ENCODE measurements around the gene SMIM11.
"Not testable (repeated sequence)": the region's sequence is repeated elsewhere in the genome, so short reads cannot be mapped to it uniquely, and the experiment has no call there.

DNA sequence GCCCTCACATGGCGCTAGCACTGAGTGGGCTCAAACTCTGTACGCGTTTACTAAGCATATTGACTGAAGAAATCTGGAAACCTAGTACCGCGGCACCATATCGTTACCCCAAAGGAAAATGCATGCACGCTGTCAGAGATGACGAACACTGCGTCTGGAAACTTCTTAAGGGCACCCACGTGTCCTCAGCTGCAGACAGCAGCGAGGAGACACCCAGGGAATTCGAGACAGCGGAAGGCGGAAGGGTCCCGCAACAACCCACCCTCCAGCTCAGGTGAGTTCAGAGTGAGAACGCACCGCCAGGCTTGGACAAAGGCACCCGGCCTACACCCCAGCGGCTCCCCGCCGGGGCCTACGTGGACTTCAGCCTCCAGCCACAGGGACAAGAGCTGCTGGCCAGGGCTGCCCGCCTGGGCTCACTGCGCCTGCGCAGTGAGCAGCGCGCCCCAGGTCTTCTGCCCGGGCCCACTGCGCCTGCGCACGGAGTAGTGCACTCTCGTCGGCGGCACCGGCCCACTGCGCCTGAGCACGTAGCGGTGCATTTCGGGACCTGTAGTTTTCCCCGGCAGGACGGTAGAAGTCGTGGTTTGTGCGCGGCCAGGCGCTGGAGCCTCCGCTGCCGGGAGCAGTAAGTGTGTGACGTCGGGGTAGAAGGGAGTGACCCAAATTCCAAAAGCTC is at the start of gene SMIM11:
- TF ChIP-seq, protein P1, sequence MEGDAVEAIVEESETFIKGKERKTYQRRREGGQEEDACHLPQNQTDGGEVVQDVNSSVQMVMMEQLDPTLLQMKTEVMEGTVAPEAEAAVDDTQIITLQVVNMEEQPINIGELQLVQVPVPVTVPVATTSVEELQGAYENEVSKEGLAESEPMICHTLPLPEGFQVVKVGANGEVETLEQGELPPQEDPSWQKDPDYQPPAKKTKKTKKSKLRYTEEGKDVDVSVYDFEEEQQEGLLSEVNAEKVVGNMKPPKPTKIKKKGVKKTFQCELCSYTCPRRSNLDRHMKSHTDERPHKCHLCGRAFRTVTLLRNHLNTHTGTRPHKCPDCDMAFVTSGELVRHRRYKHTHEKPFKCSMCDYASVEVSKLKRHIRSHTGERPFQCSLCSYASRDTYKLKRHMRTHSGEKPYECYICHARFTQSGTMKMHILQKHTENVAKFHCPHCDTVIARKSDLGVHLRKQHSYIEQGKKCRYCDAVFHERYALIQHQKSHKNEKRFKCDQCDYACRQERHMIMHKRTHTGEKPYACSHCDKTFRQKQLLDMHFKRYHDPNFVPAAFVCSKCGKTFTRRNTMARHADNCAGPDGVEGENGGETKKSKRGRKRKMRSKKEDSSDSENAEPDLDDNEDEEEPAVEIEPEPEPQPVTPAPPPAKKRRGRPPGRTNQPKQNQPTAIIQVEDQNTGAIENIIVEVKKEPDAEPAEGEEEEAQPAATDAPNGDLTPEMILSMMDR (IDR thresholded peaks at IDR 0.05) = not testable (repeated sequence)
- TF ChIP-seq POLR2A (IDR thresholded peaks at IDR 0.05) = not testable (repeated sequence)

Measured in esophagus squamous epithelium (tissue), 4 donors.